Duodenal mucosa (tissue), 2 donors: ENCODE data around the gene FMNL2.

Experiments
- H3K27ac ChIP-seq: one replicate; pipeline ENCODE4 v1.7.0; 2013; ENCODE audit warnings: low read depth, low read length
- H3K27me3 ChIP-seq, 2 donors: one replicate each; pipeline ENCODE4 v1.7.0; 2013; ENCODE audit warnings: low read length in 2 of 2, control low read depth in 1 of 2; ENCODE audit not compliant: insufficient read depth in 2 of 2, control insufficient read depth in 1 of 2
- H3K36me3 ChIP-seq, 2 donors: one replicate each; pipeline ENCODE4 v1.7.0; 2013; ENCODE audit warnings: low read length in 2 of 2, control low read depth in 1 of 2; ENCODE audit not compliant: insufficient read depth in 2 of 2, control insufficient read depth in 1 of 2
- H3K4me1 ChIP-seq, 2 donors: one replicate each; pipeline ENCODE4 v1.7.0; 2013; ENCODE audit warnings: low read length in 2 of 2, control low read depth in 1 of 2; ENCODE audit not compliant: insufficient read depth in 2 of 2, control insufficient read depth in 1 of 2
- H3K4me3 ChIP-seq, 2 donors: one replicate each; pipeline ENCODE4 v1.7.0; 2013; ENCODE audit warnings: low read length in 2 of 2, low read depth in 1 of 2
- H3K9ac ChIP-seq, 2 donors: one replicate each; pipeline ENCODE4 v1.7.0; 2013; ENCODE audit warnings: low read length in 2 of 2, low read depth in 1 of 2
- H3K9me3 ChIP-seq, 2 donors: one replicate each; pipeline ENCODE4 v1.7.0; 2013; ENCODE audit warnings: low read length in 2 of 2, control low read depth in 1 of 2; ENCODE audit not compliant: control insufficient read depth in 1 of 2

FMNL2 gene

DNA sequence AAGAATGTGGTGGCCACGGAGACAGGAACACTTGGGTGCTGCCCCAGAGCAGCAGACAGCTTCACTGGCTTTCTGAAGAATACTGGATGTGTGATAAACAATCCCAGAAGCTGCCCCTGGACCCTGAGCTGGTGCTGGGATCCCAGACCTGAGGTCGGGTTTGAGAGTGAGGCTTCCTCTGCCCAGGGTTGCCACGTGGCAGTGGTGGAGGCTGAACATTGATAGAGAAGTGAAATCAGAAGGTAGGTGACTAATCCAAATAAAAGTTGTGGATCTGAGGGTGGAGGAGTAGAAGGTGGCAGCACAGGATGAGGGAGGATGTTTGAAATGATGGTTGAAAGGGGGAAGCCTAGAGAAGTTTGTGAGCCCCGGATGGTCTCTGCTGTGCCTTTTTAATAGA, 64.0 kb downstream of the FMNL2 start:
- H3K9me3 ChIP-seq = no peaks in the 10 kb centered on the region
- no peaks in the 10 kb centered on the region for H3K27me3 ChIP-seq
- no peak overlapping the region for H3K27ac ChIP-seq
- H3K9ac ChIP-seq = no peak overlapping the region
- no peaks in the 10 kb centered on the region for H3K36me3 ChIP-seq
- H3K4me3 ChIP-seq = no peak overlapping the region
- H3K4me1 ChIP-seq = no peaks in the 10 kb centered on the region

DNA sequence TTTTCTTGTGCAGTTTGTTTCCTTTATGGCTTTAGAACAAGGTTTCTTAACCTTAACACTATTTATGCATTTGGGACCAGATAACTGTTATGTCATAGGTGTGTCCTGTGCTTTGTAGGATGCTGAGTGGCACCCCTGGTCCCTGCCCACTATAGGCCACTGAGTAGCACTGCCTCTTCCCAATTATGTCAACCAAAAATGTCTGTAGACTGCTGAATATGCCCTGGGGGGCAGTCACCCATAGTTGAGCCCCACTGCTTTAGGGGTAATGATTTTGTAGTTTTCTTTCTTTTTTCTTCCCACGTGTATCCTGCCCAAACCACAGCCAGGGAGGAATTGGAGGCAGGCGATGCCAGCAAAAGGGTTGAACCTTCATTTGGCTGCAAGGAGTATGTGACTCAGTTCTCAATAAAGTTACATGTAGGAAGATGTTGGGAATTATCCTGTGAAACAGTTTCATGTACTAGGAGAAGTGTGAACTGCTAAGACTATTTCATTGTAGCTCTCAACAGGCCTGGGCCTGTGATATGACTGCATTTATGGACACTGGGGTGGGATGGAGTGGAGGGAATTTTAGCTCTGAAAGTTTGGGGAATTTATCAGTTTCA, 65.7 kb downstream of the FMNL2 start:
- Histone ChIP-seq H3K4me3 (no peak overlapping the region), H3K9ac (no peak overlapping the region), H3K27ac (no peak overlapping the region), H3K9me3 (no peaks in the 10 kb centered on the region), H3K27me3 (no peaks in the 10 kb centered on the region), H3K4me1 (no peaks in the 10 kb centered on the region), H3K36me3 (no peaks in the 10 kb centered on the region)

DNA sequence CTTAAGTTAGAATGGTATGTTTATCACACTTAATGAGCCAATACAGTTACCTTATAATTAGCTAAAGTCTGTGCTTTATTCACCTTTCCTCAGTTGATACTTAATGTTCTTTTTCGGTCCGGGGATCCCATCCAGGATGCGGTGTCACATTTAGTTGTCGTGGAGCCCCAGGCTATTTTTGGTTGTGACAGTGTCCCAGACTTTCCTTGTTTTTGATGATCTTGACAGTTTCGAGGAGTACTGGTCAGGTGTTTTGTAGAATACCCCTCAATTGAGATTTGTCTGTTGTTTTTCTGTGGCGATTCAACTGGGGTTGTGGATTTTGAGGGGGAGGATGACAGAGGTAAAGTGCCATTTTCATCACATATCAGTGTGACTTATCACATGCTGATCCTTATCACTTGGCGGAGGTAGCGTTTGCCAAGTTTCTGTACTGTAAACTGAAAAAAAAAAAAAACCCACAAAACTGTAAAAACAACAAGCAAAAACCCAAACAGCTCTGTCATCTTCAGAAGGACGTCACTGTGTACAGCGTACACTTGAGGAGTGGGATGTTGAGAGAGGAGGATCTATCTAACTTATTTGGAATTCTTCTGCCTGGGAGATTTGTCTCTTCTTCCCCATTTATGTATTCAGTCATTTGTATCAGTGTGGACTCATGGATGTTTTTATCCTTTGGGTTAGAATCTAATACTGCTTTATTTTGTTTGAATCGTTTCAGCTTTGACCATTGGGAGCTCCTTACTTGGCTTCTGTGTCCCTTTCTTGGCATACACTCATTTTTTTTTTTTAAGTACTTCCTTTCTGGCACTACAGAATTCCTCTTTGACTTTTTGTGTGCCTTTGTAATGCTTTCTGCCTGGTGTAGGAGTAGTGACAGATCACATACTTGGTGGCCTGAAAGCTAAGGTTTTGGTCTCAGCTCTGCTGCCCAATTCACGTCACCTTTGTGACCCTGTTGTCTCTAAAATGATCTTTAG, 68.1 kb downstream of the FMNL2 start:
- Histone ChIP-seq H3K4me1 (peaks cover 6 to 7% of the 10 kb centered on the region in 2 donors), H3K4me3 (no peak overlapping the region), H3K27ac (no peak overlapping the region), H3K27me3 (no peaks in the 10 kb centered on the region), H3K36me3 (no peaks in the 10 kb centered on the region), H3K9ac (no peak overlapping the region), H3K9me3 (no peaks in the 10 kb centered on the region)

DNA sequence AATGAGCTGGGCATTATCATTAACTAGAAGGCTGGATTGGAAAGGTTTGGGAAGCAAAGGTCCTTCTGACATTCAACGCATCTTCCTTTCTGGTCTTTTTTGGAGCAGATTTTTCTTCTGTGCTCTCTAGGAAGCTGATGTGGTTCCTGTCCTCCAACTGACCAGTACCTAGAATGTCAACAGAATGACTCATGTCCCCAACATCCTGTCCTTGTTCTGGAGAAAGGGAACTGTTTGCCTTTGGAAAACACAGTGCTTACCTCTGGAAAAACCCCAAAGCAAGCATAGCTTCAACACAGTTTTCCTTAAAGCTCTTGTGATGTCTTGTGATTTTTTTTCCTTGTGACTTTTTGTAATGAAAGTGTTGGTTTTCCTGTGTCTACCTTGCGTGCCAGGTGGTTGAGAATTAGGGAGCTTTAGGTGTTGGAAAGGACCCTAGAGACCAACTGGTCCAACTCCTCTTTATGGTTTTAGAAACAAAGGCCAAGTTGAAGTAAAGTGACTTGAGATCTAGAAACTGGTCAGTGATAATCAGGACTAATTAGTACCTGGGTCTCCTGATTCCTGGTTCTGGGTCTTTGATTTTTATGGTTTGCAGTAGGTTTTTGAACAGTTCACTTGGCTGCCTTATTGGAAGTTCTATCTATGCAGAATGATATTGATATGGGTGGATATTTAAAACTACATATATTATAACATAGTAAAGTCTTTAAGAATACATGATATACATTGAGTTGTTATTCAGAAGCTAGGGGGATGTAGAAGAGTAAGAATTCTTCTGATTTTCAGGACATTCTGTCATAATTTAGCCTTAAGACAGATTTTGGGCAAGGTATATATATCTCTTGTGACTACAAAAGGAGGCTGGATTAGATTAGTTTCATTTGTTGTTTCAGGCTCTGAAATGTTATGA, 70.5 kb downstream of the FMNL2 start:
- no peaks in the 10 kb centered on the region for H3K36me3 ChIP-seq
- H3K9ac ChIP-seq = no peak overlapping the region
- H3K9me3 ChIP-seq = no peaks in the 10 kb centered on the region
- no peaks in the 10 kb centered on the region for H3K27me3 ChIP-seq
- H3K27ac ChIP-seq = no peak overlapping the region
- H3K4me1 ChIP-seq = peaks cover 6 to 7% of the 10 kb centered on the region in 2 donors
- no peak overlapping the region for H3K4me3 ChIP-seq

GRCh38 chr2:152406119-152406835, 71.3 kb downstream of the FMNL2 start:
- Histone ChIP-seq H3K36me3 (no peaks in the 10 kb centered on the region), H3K27ac (no peak overlapping the region), H3K9ac (no peak overlapping the region)

DNA sequence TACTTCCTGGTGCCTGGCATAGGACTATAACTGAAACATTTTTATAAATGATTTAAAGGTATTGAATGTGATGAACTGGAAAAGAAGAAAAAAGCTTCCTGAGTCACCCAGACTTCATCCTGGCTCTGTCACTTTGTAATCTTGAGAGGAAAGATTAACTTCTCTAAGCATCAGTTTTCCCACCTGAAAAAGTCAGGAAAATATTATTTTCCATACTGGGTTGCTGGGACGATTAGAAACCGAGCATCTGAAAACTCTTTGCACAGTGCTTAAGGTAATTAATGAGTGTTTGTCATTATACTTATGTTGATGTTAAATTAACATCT, 71.8 kb downstream of the FMNL2 start:
- Histone ChIP-seq H3K27ac (no peak overlapping the region), H3K36me3 (no peaks in the 10 kb centered on the region), H3K27me3 (no peaks in the 10 kb centered on the region), H3K9me3 (no peaks in the 10 kb centered on the region), H3K4me3 (no peak overlapping the region), H3K4me1 (peaks cover 6 to 7% of the 10 kb centered on the region in 2 donors), H3K9ac (no peak overlapping the region)

More at GRCh38 chr2:152406119-152406835, 71.3 kb downstream of the FMNL2 start:
- Histone ChIP-seq H3K27me3 (no peaks in the 10 kb centered on the region), H3K9me3 (no peaks in the 10 kb centered on the region), H3K4me1 (peaks cover 6 to 7% of the 10 kb centered on the region in 2 donors), H3K4me3 (no peak overlapping the region)

DNA sequence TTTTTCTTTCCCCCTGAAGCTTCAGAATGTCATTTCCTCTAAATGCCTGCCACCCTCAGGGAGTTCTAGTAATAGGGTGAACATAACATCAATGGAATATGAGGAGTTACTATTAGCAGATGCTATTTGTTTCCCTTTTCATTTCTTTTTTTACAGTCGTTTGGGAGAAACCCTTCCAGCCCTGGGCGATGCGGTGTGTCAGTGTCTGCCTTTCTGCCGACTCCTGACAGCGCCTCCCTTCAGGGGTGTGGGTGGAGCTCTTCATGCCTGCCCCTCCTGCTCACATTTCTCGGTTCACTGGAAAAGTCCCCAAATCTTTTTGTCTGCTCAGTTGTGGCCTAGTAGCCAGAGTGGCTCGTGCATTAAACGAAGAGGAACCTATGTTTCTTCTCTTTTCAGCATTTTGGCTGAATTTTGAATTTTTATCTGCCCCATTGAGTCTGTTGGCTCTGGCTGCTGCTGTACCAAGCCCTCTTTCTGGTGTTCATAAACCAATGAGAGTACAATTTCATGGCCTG, 72.3 kb downstream of the FMNL2 start:
- H3K27ac ChIP-seq = no peak overlapping the region
- no peaks in the 10 kb centered on the region for H3K9me3 ChIP-seq
- H3K36me3 ChIP-seq = no peaks in the 10 kb centered on the region
- H3K27me3 ChIP-seq = no peaks in the 10 kb centered on the region
- H3K4me3 ChIP-seq = peak overlapping the region in 1 of 2 donors; percentile 15
- no peak overlapping the region for H3K9ac ChIP-seq
- H3K4me1 ChIP-seq = peaks cover 6 to 7% of the 10 kb centered on the region in 2 donors

DNA sequence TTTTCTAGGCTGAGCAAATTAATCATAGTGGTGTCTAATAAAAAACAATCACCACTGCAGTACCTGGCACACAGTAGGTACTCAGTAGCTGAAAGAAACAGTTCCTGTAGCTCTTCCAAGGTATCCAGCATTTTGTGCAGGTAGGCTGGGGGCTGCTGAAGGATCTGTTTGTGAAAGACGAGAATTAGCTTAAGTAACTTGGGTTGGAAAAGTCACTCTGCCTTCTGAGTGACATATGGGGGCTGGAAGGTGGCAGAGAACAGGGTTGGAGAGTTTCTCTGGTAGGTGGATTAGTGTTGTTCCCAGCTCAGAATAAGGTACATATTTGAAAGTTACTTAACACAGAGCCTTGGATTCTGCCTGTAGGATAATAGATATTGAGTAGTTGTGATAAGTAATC, 72.8 kb downstream of the FMNL2 start:
- Histone ChIP-seq H3K27ac (no peak overlapping the region), H3K4me1 (peaks cover 6 to 7% of the 10 kb centered on the region in 2 donors), H3K9ac (no peak overlapping the region), H3K27me3 (no peaks in the 10 kb centered on the region), H3K4me3 (no peak overlapping the region), H3K9me3 (no peaks in the 10 kb centered on the region), H3K36me3 (no peaks in the 10 kb centered on the region)

DNA sequence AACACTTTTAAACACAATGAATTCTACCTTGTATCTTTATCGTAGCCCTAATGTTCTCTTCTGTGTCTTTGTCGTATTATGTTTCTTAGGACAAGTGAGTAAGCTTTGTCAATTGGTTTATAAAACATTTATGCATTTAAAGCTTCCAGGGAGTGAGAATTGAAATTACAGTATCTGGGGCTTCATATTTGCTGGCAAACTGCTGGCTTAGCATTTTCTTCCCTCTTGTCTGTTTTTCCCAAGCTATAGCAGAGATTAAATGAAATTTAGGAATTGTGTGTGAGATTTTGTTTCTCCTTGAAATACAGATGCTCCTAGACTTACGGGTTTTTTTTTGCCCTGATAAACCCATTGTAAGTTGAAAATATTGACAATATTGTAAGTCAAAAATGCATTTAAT, 73.3 kb downstream of the FMNL2 start:
- peaks cover 6 to 7% of the 10 kb centered on the region in 2 donors for H3K4me1 ChIP-seq

More for the DNA sequence above, 73.3 kb downstream of the FMNL2 start:
- no peak overlapping the region for H3K27ac ChIP-seq
- no peak overlapping the region for H3K9ac ChIP-seq
- no peak overlapping the region for H3K4me3 ChIP-seq
- no peaks in the 10 kb centered on the region for H3K36me3 ChIP-seq
- H3K9me3 ChIP-seq = no peaks in the 10 kb centered on the region
- no peaks in the 10 kb centered on the region for H3K27me3 ChIP-seq
